Measurements from ENCODE around the gene SIPA1L3.
A peak's percentile ranks its signal among the peaks of the same experiment; 100 is the strongest.

Gene SIPA1L3

GRCh38 chr19:38165335-38165734, 258.3 kb downstream of the SIPA1L3 start:
- DNase-seq, result no peak

- DNase-seq, result no peak
These were observed 261.6 kb downstream of the SIPA1L3 start for GRCh38 chr19:38168637-38169036.

GRCh38 chr19:38170334-38170733, 263.3 kb downstream of the SIPA1L3 start:
- no peak for DNase-seq

GRCh38 chr19:38172001-38172400, 265.0 kb downstream of the SIPA1L3 start:
- no peak for DNase-seq

GRCh38 chr19:38173291-38174041, 266.5 kb downstream of the SIPA1L3 start:
- no peak for DNase-seq

- no peak for DNase-seq
These were observed 268.4 kb downstream of the SIPA1L3 start for GRCh38 chr19:38175422-38175821.

- no peak for DNase-seq
These were observed 273.1 kb downstream of the SIPA1L3 start for GRCh38 chr19:38180071-38180470.

- DNase-seq, result no peak
These were observed 275.7 kb downstream of the SIPA1L3 start for GRCh38 chr19:38182536-38183210.

GRCh38 chr19:38183251-38183897, 276.4 kb downstream of the SIPA1L3 start:
- no peak for DNase-seq

GRCh38 chr19:38184815-38185214, 277.8 kb downstream of the SIPA1L3 start:
- no peak for DNase-seq

GRCh38 chr19:38185562-38185961, 278.6 kb downstream of the SIPA1L3 start:
- no peak for DNase-seq

GRCh38 chr19:38190061-38190460, 283.1 kb downstream of the SIPA1L3 start:
- no peak for DNase-seq

- peak; percentile 11 for DNase-seq
These were observed 283.8 kb downstream of the SIPA1L3 start for GRCh38 chr19:38190793-38191192.

GRCh38 chr19:38191747-38192146, 284.7 kb downstream of the SIPA1L3 start:
- DNase-seq, result no peak

GRCh38 chr19:38193445-38193844, 286.4 kb downstream of the SIPA1L3 start:
- no peak for DNase-seq

- DNase-seq, result no peak
These were observed 287.2 kb downstream of the SIPA1L3 start for GRCh38 chr19:38194061-38194701.

GRCh38 chr19:38195237-38195636, 288.2 kb downstream of the SIPA1L3 start:
- no peak for DNase-seq

GRCh38 chr19:38196245-38196837, 289.3 kb downstream of the SIPA1L3 start:
- no peak for DNase-seq

- DNase-seq, result no peak
These were observed 290.1 kb downstream of the SIPA1L3 start for GRCh38 chr19:38196948-38197656.

- DNase-seq, result no peak
These were observed 291.1 kb downstream of the SIPA1L3 start for GRCh38 chr19:38197937-38198704.

- DNase-seq, result no peak
These were observed 292.3 kb downstream of the SIPA1L3 start for GRCh38 chr19:38199340-38199739.

GRCh38 chr19:38201731-38202130, 294.7 kb downstream of the SIPA1L3 start:
- DNase-seq, result no peak

Data from hematopoietic multipotent progenitor cell treated with erythropoietin and hydrocortisone succinate and interleukin-3 and kit ligand, for 8 days (in vitro differentiated cells).